ENCODE results near the gene RHAG.
"Not testable (repeated sequence)": the region's sequence is repeated elsewhere in the genome, so short reads cannot be mapped to it uniquely, and the experiment has no call there.

RHAG gene

GRCh38 chr6:49626811-49627210, 9.8 kb downstream of the RHAG start:
- Histone ChIP-seq H2AK5ac (ENCODE audit: low read depth, low read length) (no peak overlapping the region), H3K9ac (ENCODE audit: low read depth, low read length, poor library complexity) (no peak overlapping the region), H2BK15ac (ENCODE audit: low read length) (no peak overlapping the region), H3K79me1 (ENCODE audit: low read depth, low read length) (no peaks in the 10 kb centered on the region), H2BK120ac (ENCODE audit: low read depth, low read length) (no peak overlapping the region), H3K27ac (replicated peaks; ENCODE audit: low read length) (no peak overlapping the region), H3K4ac (ENCODE audit: low read length) (no peak overlapping the region), H3K9me3 (replicated peaks in 1 of 2; ENCODE audit: control insufficient read depth in 2 of 2, insufficient read depth in 1 of 2, low read depth in 1 of 2, low read length in 2 of 2) (no peaks in the 10 kb centered on the region), H3K4me3 (ENCODE audit: low read length in 2 of 2) (peak overlapping the region in 1 of 2 donors; percentile 34), H3K27me3 (ENCODE audit: control insufficient read depth in 3 of 3, insufficient read depth in 3 of 3, low read depth in 1 of 3, low read length in 3 of 3) (no peaks in the 10 kb centered on the region), H3K23ac (ENCODE audit: low read depth, low read length, poor library complexity) (no peak overlapping the region), H3K36me3 (replicated peaks in 1 of 2; ENCODE audit: control insufficient read depth in 2 of 2, insufficient read depth in 2 of 2, low read length in 2 of 2) (no peaks in the 10 kb centered on the region), H3K4me2 (ENCODE audit: insufficient read depth, low read length, poor library complexity, severe bottlenecking) (no peak overlapping the region), H2BK12ac (ENCODE audit: low read length) (no peak overlapping the region), H3K14ac (ENCODE audit: low read length) (no peak overlapping the region), H2BK5ac (ENCODE audit: low read length) (no peak overlapping the region), H4K91ac (ENCODE audit: low read depth, low read length, poor library complexity) (no peak overlapping the region), H3K4me1 (ENCODE audit: control insufficient read depth in 2 of 2, insufficient read depth in 1 of 2, low read depth in 1 of 2, low read length in 2 of 2) (no peaks in the 10 kb centered on the region), H2AFZ (ENCODE audit: low read length) (no peak overlapping the region), H3K18ac (ENCODE audit: low read length) (peak overlapping the region; percentile 57), H4K8ac (ENCODE audit: low read depth, low read length) (no peak overlapping the region)
- no peak for DNase-seq (ENCODE audit: low spot score)
- WGBS, 2 donors (ENCODE audit: extremely low coverage in 2 of 2, insufficient read length in 2 of 2, insufficient replicate concordance in 1 of 2) = no CpG with 5 or more reads among the region's 3 CpGs

DNA sequence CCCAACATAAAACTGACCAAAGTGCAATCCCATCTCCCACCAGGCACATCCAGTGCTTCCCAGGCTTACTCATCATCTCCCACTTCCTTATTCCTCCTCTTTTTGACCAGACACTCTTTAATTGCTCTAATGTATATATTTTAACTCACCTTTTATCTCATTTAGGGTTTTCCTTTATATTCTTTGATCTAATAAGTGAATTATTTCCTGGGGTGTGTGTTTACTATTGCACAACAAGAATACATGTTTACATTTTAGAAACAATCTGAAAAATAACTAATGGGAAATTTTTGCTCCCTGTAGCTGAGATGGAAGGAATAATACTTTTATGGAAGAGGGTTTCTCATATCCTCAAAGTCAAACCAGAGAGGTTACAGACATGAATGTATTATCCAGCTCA, 18.4 kb downstream of the RHAG start:
- DNase-seq (ENCODE audit: low spot score) = no peak
- H3K4ac ChIP-seq (ENCODE audit: low read length) = no peak overlapping the region
- no peak overlapping the region for H3K27ac ChIP-seq (replicated peaks; ENCODE audit: low read length)
- no peak overlapping the region for H2BK120ac ChIP-seq (ENCODE audit: low read depth, low read length)
- no peak overlapping the region for H2BK5ac ChIP-seq (ENCODE audit: low read length)
- H3K23ac ChIP-seq (ENCODE audit: low read depth, low read length, poor library complexity) = no peak overlapping the region
- H3K9ac ChIP-seq (ENCODE audit: low read depth, low read length, poor library complexity) = no peak overlapping the region
- H3K18ac ChIP-seq (ENCODE audit: low read length) = no peak overlapping the region
- no peaks in the 10 kb centered on the region for H3K79me1 ChIP-seq (ENCODE audit: low read depth, low read length)
- no peaks in the 10 kb centered on the region for H3K9me3 ChIP-seq (replicated peaks in 1 of 2; ENCODE audit: control insufficient read depth in 2 of 2, insufficient read depth in 1 of 2, low read depth in 1 of 2, low read length in 2 of 2)
- no peak overlapping the region for H2BK15ac ChIP-seq (ENCODE audit: low read length)
- no peak overlapping the region for H2BK12ac ChIP-seq (ENCODE audit: low read length)
- no peak overlapping the region for H4K91ac ChIP-seq (ENCODE audit: low read depth, low read length, poor library complexity)
- no peak overlapping the region for H3K14ac ChIP-seq (ENCODE audit: low read length)
- H2AK5ac ChIP-seq (ENCODE audit: low read depth, low read length) = no peak overlapping the region
- H2AFZ ChIP-seq (ENCODE audit: low read length) = no peak overlapping the region
- H4K8ac ChIP-seq (ENCODE audit: low read depth, low read length) = no peak overlapping the region
- H3K4me2 ChIP-seq (ENCODE audit: insufficient read depth, low read length, poor library complexity, severe bottlenecking) = no peak overlapping the region
- H3K36me3 ChIP-seq (replicated peaks in 1 of 2; ENCODE audit: control insufficient read depth in 2 of 2, insufficient read depth in 2 of 2, low read length in 2 of 2) = no peaks in the 10 kb centered on the region
- H3K4me1 ChIP-seq (ENCODE audit: control insufficient read depth in 2 of 2, insufficient read depth in 1 of 2, low read depth in 1 of 2, low read length in 2 of 2) = peaks cover 0 to 1% of the 10 kb centered on the region in 2 donors
- no peaks in the 10 kb centered on the region for H3K27me3 ChIP-seq (ENCODE audit: control insufficient read depth in 3 of 3, insufficient read depth in 3 of 3, low read depth in 1 of 3, low read length in 3 of 3)
- H3K4me3 ChIP-seq (ENCODE audit: low read length in 2 of 2) = no peak overlapping the region

- not testable (repeated sequence) for H2BK12ac ChIP-seq (ENCODE audit: low read length); H3K79me1 ChIP-seq (ENCODE audit: low read depth, low read length); H4K8ac ChIP-seq (ENCODE audit: low read depth, low read length); H4K91ac ChIP-seq (ENCODE audit: low read depth, low read length, poor library complexity); H2AK5ac ChIP-seq (ENCODE audit: low read depth, low read length); H3K27me3 ChIP-seq (ENCODE audit: control insufficient read depth in 3 of 3, insufficient read depth in 3 of 3, low read depth in 1 of 3, low read length in 3 of 3); H3K4me3 ChIP-seq (ENCODE audit: low read length in 2 of 2); H2BK5ac ChIP-seq (ENCODE audit: low read length); H2AFZ ChIP-seq (ENCODE audit: low read length); H3K4ac ChIP-seq (ENCODE audit: low read length); H3K23ac ChIP-seq (ENCODE audit: low read depth, low read length, poor library complexity); H2BK120ac ChIP-seq (ENCODE audit: low read depth, low read length); H3K27ac ChIP-seq (replicated peaks; ENCODE audit: low read length); H3K36me3 ChIP-seq (replicated peaks in 1 of 2; ENCODE audit: control insufficient read depth in 2 of 2, insufficient read depth in 2 of 2, low read length in 2 of 2); H3K9me3 ChIP-seq (replicated peaks in 1 of 2; ENCODE audit: control insufficient read depth in 2 of 2, insufficient read depth in 1 of 2, low read depth in 1 of 2, low read length in 2 of 2); H3K9ac ChIP-seq (ENCODE audit: low read depth, low read length, poor library complexity); H3K18ac ChIP-seq (ENCODE audit: low read length); H3K14ac ChIP-seq (ENCODE audit: low read length); H2BK15ac ChIP-seq (ENCODE audit: low read length); H3K4me2 ChIP-seq (ENCODE audit: insufficient read depth, low read length, poor library complexity, severe bottlenecking); H3K4me1 ChIP-seq (ENCODE audit: control insufficient read depth in 2 of 2, insufficient read depth in 1 of 2, low read depth in 1 of 2, low read length in 2 of 2); DNase-seq (ENCODE audit: low spot score)
- WGBS, 2 donors (ENCODE audit: extremely low coverage in 2 of 2, insufficient read length in 2 of 2, insufficient replicate concordance in 1 of 2) = no CpG with 5 or more reads among the region's 5 CpGs
These were observed 22.5 kb downstream of the RHAG start for GRCh38 chr6:49614144-49614543.

DNA sequence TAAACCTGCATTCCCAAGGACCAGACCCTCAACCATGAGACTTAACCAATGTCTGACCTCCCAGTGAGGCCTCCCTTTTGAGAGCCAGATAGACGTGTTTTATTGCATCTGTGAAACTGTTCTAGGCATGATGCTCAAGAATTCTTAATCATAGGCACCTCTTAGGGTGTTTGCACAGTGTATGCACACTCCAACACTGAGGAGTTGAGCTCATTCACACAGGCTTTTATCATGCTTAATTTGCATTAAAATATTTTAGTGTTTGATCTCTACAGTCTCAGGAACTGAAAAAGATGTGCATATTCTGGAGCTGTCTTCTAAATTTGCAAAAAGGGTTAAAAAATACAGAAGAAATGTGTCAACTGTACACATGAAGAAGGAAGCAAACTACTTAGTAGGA, 27.4 kb downstream of the RHAG start:
- H3K4me1 ChIP-seq (ENCODE audit: control insufficient read depth in 2 of 2, insufficient read depth in 1 of 2, low read depth in 1 of 2, low read length in 2 of 2) = peaks cover 0 to 4% of the 10 kb centered on the region in 2 donors
- no peak overlapping the region for H3K4me2 ChIP-seq (ENCODE audit: insufficient read depth, low read length, poor library complexity, severe bottlenecking)
- H3K23ac ChIP-seq (ENCODE audit: low read depth, low read length, poor library complexity) = no peak overlapping the region
- H2BK15ac ChIP-seq (ENCODE audit: low read length) = no peak overlapping the region
- no peak overlapping the region for H3K9ac ChIP-seq (ENCODE audit: low read depth, low read length, poor library complexity)
- no peak overlapping the region for H3K4me3 ChIP-seq (ENCODE audit: low read length in 2 of 2)
- H2AFZ ChIP-seq (ENCODE audit: low read length) = no peak overlapping the region
- no peak overlapping the region for H4K8ac ChIP-seq (ENCODE audit: low read depth, low read length)
- H3K9me3 ChIP-seq (replicated peaks in 1 of 2; ENCODE audit: control insufficient read depth in 2 of 2, insufficient read depth in 1 of 2, low read depth in 1 of 2, low read length in 2 of 2) = no peaks in the 10 kb centered on the region
- no peak overlapping the region for H2AK5ac ChIP-seq (ENCODE audit: low read depth, low read length)
- H3K79me1 ChIP-seq (ENCODE audit: low read depth, low read length) = no peaks in the 10 kb centered on the region
- H3K4ac ChIP-seq (ENCODE audit: low read length) = no peak overlapping the region
- no peak overlapping the region for H3K14ac ChIP-seq (ENCODE audit: low read length)
- H3K27me3 ChIP-seq (ENCODE audit: control insufficient read depth in 3 of 3, insufficient read depth in 3 of 3, low read depth in 1 of 3, low read length in 3 of 3) = no peaks in the 10 kb centered on the region
- no peak overlapping the region for H3K27ac ChIP-seq (replicated peaks; ENCODE audit: low read length)
- H3K36me3 ChIP-seq (replicated peaks in 1 of 2; ENCODE audit: control insufficient read depth in 2 of 2, insufficient read depth in 2 of 2, low read length in 2 of 2) = no peaks in the 10 kb centered on the region
- H4K91ac ChIP-seq (ENCODE audit: low read depth, low read length, poor library complexity) = no peak overlapping the region
- no peak overlapping the region for H2BK12ac ChIP-seq (ENCODE audit: low read length)
- H2BK5ac ChIP-seq (ENCODE audit: low read length) = no peak overlapping the region
- H3K18ac ChIP-seq (ENCODE audit: low read length) = no peak overlapping the region
- DNase-seq (ENCODE audit: low spot score) = no peak
- no peak overlapping the region for H2BK120ac ChIP-seq (ENCODE audit: low read depth, low read length)
- WGBS, 2 donors (ENCODE audit: extremely low coverage in 2 of 2, insufficient read length in 2 of 2, insufficient replicate concordance in 1 of 2) = no CpG with 5 or more reads among the region's 1 CpG

Data from neuronal stem cell (in vitro differentiated cells).